ENCODE data around the gene DAO. TPM values are rescaled to one million over a fixed set of nuclear protein-coding genes. Genes with fewer than 3 reads are reported as not detected.

DAO gene
- polyA plus RNA-seq, 1 donor from 2014 or later, result not detected

GRCh38 chr12:108930155-108930554 is 50.3 kb downstream of the DAO start:
- Histone ChIP-seq H3K9ac (ENCODE audit: low read length) (no peak overlapping the region), H3K4me2 (ENCODE audit: low read length) (no peak overlapping the region), H3F3A (ENCODE audit: insufficient read depth, low read length, poor library complexity, severe bottlenecking) (no peaks in the 10 kb centered on the region), H3K27me3 (ENCODE audit: insufficient read depth, low read depth, low read length) (no peaks in the 10 kb centered on the region), H2AFZ (ENCODE audit: low read depth, low read length) (no peak overlapping the region), H3K9me3 (ENCODE audit: low read length) (no peaks in the 10 kb centered on the region), H3K9me2 (ENCODE audit: insufficient read depth, low read length) (no peaks in the 10 kb centered on the region), H3K4me3 (ENCODE audit: low read length) (no peak overlapping the region), H3K79me2 (replicated peaks; ENCODE audit: insufficient read depth, low read length) (no peaks in the 10 kb centered on the region), H3K27ac (ENCODE audit: low read length) (no peak overlapping the region), H4K20me1 (ENCODE audit: insufficient read depth) (no peaks in the 10 kb centered on the region), H3K36me3 (ENCODE audit: insufficient read depth, low read length) (peaks cover 27% of the 10 kb centered on the region)
- TF ChIP-seq, protein P1, sequence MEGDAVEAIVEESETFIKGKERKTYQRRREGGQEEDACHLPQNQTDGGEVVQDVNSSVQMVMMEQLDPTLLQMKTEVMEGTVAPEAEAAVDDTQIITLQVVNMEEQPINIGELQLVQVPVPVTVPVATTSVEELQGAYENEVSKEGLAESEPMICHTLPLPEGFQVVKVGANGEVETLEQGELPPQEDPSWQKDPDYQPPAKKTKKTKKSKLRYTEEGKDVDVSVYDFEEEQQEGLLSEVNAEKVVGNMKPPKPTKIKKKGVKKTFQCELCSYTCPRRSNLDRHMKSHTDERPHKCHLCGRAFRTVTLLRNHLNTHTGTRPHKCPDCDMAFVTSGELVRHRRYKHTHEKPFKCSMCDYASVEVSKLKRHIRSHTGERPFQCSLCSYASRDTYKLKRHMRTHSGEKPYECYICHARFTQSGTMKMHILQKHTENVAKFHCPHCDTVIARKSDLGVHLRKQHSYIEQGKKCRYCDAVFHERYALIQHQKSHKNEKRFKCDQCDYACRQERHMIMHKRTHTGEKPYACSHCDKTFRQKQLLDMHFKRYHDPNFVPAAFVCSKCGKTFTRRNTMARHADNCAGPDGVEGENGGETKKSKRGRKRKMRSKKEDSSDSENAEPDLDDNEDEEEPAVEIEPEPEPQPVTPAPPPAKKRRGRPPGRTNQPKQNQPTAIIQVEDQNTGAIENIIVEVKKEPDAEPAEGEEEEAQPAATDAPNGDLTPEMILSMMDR (IDR thresholded peaks at IDR 0.05; ENCODE audit: poor library complexity, severe bottlenecking), result no peak
- TF ChIP-seq MXI1 (conservative IDR thresholded peaks at IDR 0.05; ENCODE audit: poor library complexity, severe bottlenecking) (no peak), SMC3 (conservative IDR thresholded peaks at IDR 0.05; ENCODE audit: poor library complexity) (no peak), POLR2AphosphoS5 (IDR thresholded peaks at IDR 0.05) (no peak), RAD21 (conservative IDR thresholded peaks at IDR 0.05) (no peak), EZH2 (IDR thresholded peaks at IDR 0.05; ENCODE audit: borderline replicate concordance, insufficient read depth, low read length, poor library complexity, severe bottlenecking) (no peak), TAF1 (IDR thresholded peaks at IDR 0.05; ENCODE audit: low read depth) (no peak), EP300 (conservative IDR thresholded peaks at IDR 0.05; ENCODE audit: poor library complexity, severe bottlenecking) (no peak)
- TF ChIP-seq, protein P2, sequence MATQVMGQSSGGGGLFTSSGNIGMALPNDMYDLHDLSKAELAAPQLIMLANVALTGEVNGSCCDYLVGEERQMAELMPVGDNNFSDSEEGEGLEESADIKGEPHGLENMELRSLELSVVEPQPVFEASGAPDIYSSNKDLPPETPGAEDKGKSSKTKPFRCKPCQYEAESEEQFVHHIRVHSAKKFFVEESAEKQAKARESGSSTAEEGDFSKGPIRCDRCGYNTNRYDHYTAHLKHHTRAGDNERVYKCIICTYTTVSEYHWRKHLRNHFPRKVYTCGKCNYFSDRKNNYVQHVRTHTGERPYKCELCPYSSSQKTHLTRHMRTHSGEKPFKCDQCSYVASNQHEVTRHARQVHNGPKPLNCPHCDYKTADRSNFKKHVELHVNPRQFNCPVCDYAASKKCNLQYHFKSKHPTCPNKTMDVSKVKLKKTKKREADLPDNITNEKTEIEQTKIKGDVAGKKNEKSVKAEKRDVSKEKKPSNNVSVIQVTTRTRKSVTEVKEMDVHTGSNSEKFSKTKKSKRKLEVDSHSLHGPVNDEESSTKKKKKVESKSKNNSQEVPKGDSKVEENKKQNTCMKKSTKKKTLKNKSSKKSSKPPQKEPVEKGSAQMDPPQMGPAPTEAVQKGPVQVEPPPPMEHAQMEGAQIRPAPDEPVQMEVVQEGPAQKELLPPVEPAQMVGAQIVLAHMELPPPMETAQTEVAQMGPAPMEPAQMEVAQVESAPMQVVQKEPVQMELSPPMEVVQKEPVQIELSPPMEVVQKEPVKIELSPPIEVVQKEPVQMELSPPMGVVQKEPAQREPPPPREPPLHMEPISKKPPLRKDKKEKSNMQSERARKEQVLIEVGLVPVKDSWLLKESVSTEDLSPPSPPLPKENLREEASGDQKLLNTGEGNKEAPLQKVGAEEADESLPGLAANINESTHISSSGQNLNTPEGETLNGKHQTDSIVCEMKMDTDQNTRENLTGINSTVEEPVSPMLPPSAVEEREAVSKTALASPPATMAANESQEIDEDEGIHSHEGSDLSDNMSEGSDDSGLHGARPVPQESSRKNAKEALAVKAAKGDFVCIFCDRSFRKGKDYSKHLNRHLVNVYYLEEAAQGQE (IDR thresholded peaks at IDR 0.05; ENCODE audit: borderline replicate concordance), result no peak

DNA sequence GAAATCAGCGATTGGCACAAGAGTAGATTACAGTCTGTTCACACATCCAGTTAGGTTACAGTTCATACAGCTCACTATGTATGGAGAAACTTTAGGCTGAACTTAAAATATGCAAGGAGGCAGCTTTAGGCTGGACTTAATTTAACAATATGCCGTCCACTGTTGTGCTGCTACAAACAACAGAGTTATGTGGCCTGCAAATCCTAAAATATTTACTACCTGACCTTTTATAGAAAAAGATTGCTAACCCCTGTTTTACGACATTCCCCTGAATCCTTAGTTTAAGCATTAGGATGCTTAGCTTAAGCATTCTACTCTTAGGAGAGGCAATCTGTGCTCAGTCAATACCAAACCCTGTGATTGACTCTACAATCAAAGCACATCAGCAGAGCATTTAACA is 50.9 kb downstream of the DAO start:
- Histone ChIP-seq H3K9me3 (ENCODE audit: low read length) (no peaks in the 10 kb centered on the region), H3K27ac (ENCODE audit: low read length) (no peak overlapping the region), H2AFZ (ENCODE audit: low read depth, low read length) (no peak overlapping the region), H3K9ac (ENCODE audit: low read length) (no peak overlapping the region), H3K79me2 (replicated peaks; ENCODE audit: insufficient read depth, low read length) (no peaks in the 10 kb centered on the region), H4K20me1 (ENCODE audit: insufficient read depth) (no peaks in the 10 kb centered on the region), H3K27me3 (ENCODE audit: insufficient read depth, low read depth, low read length) (no peaks in the 10 kb centered on the region), H3K9me2 (ENCODE audit: insufficient read depth, low read length) (no peaks in the 10 kb centered on the region), H3K36me3 (ENCODE audit: insufficient read depth, low read length) (peaks cover 27% of the 10 kb centered on the region), H3K4me2 (ENCODE audit: low read length) (no peak overlapping the region), H3K4me3 (ENCODE audit: low read length) (no peak overlapping the region), H3F3A (ENCODE audit: insufficient read depth, low read length, poor library complexity, severe bottlenecking) (no peaks in the 10 kb centered on the region)
- TF ChIP-seq POLR2AphosphoS5 (IDR thresholded peaks at IDR 0.05) (no peak), TAF1 (IDR thresholded peaks at IDR 0.05; ENCODE audit: low read depth) (no peak), RAD21 (conservative IDR thresholded peaks at IDR 0.05) (no peak), MXI1 (conservative IDR thresholded peaks at IDR 0.05; ENCODE audit: poor library complexity, severe bottlenecking) (no peak), EZH2 (IDR thresholded peaks at IDR 0.05; ENCODE audit: borderline replicate concordance, insufficient read depth, low read length, poor library complexity, severe bottlenecking) (no peak), SMC3 (conservative IDR thresholded peaks at IDR 0.05; ENCODE audit: poor library complexity) (no peak), EP300 (conservative IDR thresholded peaks at IDR 0.05; ENCODE audit: poor library complexity, severe bottlenecking) (no peak)
- TF ChIP-seq, protein P1 (IDR thresholded peaks at IDR 0.05; ENCODE audit: poor library complexity, severe bottlenecking), result no peak
- TF ChIP-seq, protein P2 (IDR thresholded peaks at IDR 0.05; ENCODE audit: borderline replicate concordance), result no peak

Measured in neural cell (in vitro differentiated cells).